Neural cell (in vitro differentiated cells): ENCODE measurements around the gene ARTN. TPM values are rescaled to one million over a fixed set of nuclear protein-coding genes. Genes with fewer than 3 reads are reported as not detected.

Experiments used
- H2AFZ ChIP-seq: fragments of 200-600, 300-800 bp; sonication (generic), shearing (Covaris generic); 2 replicates; pipeline ENCODE4 v1.6.0; 2014; ENCODE audit warnings: low read depth, mild to moderate bottlenecking, antibody characterized with exemption, low read length, moderate library complexity
- H3F3A ChIP-seq: fragments of 200-600 bp; shearing (Covaris generic); 2 replicates; pipeline ENCODE4 v1.6.1; 2016; ENCODE audit warnings: mild to moderate bottlenecking, moderate library complexity, mixed read lengths, antibody characterized with exemption, low read length; ENCODE audit not compliant: insufficient read depth, poor library complexity, severe bottlenecking
- H3K27ac ChIP-seq: fragments of 200-600, 300-800 bp; sonication (generic), shearing (Covaris generic); 2 replicates; pipeline ENCODE4 v1.5.1; 2014; ENCODE audit warnings: mild to moderate bottlenecking, low read length, moderate library complexity
- H3K27me3 ChIP-seq: fragments of 300-800, 200-600 bp; sonication (generic), shearing (Covaris generic); 2 replicates; pipeline ENCODE4 v1.6.0; 2014; ENCODE audit warnings: mild to moderate bottlenecking, low read depth, low read length, moderate library complexity; ENCODE audit not compliant: insufficient read depth
- H3K36me3 ChIP-seq: fragments of 300-800, 200-600 bp; sonication (generic), shearing (Covaris generic); 2 replicates; pipeline ENCODE4 v1.5.1; 2014; ENCODE audit warnings: mild to moderate bottlenecking, antibody characterized with exemption, low read length, moderate library complexity; ENCODE audit not compliant: insufficient read depth
- H3K4me2 ChIP-seq: fragments of 300-800, 200-600 bp; sonication (generic), shearing (Covaris generic); 2 replicates; pipeline ENCODE4 v1.6.0; 2014; ENCODE audit warnings: mild to moderate bottlenecking, low read length
- H3K4me3 ChIP-seq: fragments of 300-800, 200-600 bp; sonication (generic), shearing (Covaris generic); 2 replicates; pipeline ENCODE4 v1.5.1; 2014; ENCODE audit warnings: mild to moderate bottlenecking, low read length, moderate library complexity
- H3K79me2 ChIP-seq: fragments of 200-600 bp; shearing (Covaris generic); replicated peaks from 2 replicates; pipeline ENCODE4 v1.6.0; 2014; ENCODE audit warnings: mild to moderate bottlenecking, low read length, moderate library complexity; ENCODE audit not compliant: insufficient read depth
- H3K9ac ChIP-seq: fragments of 300-800, 200-600 bp; sonication (generic), shearing (Covaris generic); 2 replicates; pipeline ENCODE4 v1.6.1; 2016; ENCODE audit warnings: mild to moderate bottlenecking, low read length, mixed read lengths
- H3K9me2 ChIP-seq: fragments of 200-600 bp; shearing (Covaris generic); 2 replicates; pipeline ENCODE4 v1.6.1; 2016; ENCODE audit warnings: mild to moderate bottlenecking, low read length, mixed read lengths; ENCODE audit not compliant: insufficient read depth
- H3K9me3 ChIP-seq: fragments of 200-600, 300-800 bp; sonication (generic), shearing (Covaris generic); 2 replicates; pipeline ENCODE4 v1.6.1; 2016; ENCODE audit warnings: mild to moderate bottlenecking, mixed run types, low read length, moderate library complexity, mixed read lengths
- H4K20me1 ChIP-seq: fragments of 200-600 bp; shearing (Covaris generic); 2 replicates; pipeline ENCODE4 v1.6.1; 2016; ENCODE audit warnings: mild to moderate bottlenecking, mixed run types; ENCODE audit not compliant: insufficient read depth
- CTCF ChIP-seq: fragments of 450-650 bp; IDR thresholded peaks from 2 replicates; pipeline ENCODE4 v1.5.1; 2014; ENCODE audit warnings: antibody characterized with exemption, mild to moderate bottlenecking, moderate library complexity; ENCODE audit not compliant: poor library complexity, severe bottlenecking
- EP300 ChIP-seq: fragments of 450-650 bp; conservative IDR thresholded peaks from 2 replicates; pipeline ENCODE4 v1.6.1; 2014; ENCODE audit warnings: antibody characterized with exemption, mild to moderate bottlenecking, moderate library complexity; ENCODE audit not compliant: poor library complexity, severe bottlenecking
- EZH2 ChIP-seq: fragments of 200-600, 300-800 bp; shearing (Covaris generic), sonication (generic); IDR thresholded peaks from 2 replicates; pipeline ENCODE4 v1.6.1; 2014; ENCODE audit warnings: antibody characterized with exemption, low read length, borderline replicate concordance, mild to moderate bottlenecking; ENCODE audit not compliant: insufficient read depth, poor library complexity, severe bottlenecking
- MXI1 ChIP-seq: fragments of 450-650 bp; conservative IDR thresholded peaks from 2 replicates; pipeline ENCODE4 v1.6.1; 2014; ENCODE audit warnings: antibody characterized with exemption, mild to moderate bottlenecking; ENCODE audit not compliant: poor library complexity, severe bottlenecking
- POLR2AphosphoS5 ChIP-seq: IDR thresholded peaks from 2 replicates; pipeline ENCODE4 v1.6.1; 2012
- RAD21 ChIP-seq: fragments of 450-650 bp; conservative IDR thresholded peaks from 2 replicates; pipeline ENCODE4 v1.6.1; 2014; ENCODE audit warnings: antibody characterized with exemption, mild to moderate bottlenecking, moderate library complexity
- SMC3 ChIP-seq: fragments of 450-650 bp; conservative IDR thresholded peaks from 2 replicates; pipeline ENCODE4 v1.6.1; 2014; ENCODE audit warnings: antibody characterized with exemption, mild to moderate bottlenecking, moderate library complexity; ENCODE audit not compliant: poor library complexity
- TAF1 ChIP-seq: IDR thresholded peaks from 2 replicates; pipeline ENCODE4 v1.6.1; 2012; ENCODE audit warnings: low read depth
- polyA plus RNA-seq: library from polyadenylated mRNA; depleted of rRNA; stranded (reverse); fragments of >200 nt; gene quantifications from 2 replicates; pipeline ENCODE4 v1.2.3, GENCODE V29; 2014
- TF ChIP-seq, protein P1 (sequence below): IDR thresholded peaks from 2 replicates; pipeline ENCODE4 v1.6.1; 2012; ENCODE audit warnings: borderline replicate concordance

The ARTN gene
- polyA plus RNA-seq, 1 donor from 2014 or later, result 1.4 TPM

DNA sequence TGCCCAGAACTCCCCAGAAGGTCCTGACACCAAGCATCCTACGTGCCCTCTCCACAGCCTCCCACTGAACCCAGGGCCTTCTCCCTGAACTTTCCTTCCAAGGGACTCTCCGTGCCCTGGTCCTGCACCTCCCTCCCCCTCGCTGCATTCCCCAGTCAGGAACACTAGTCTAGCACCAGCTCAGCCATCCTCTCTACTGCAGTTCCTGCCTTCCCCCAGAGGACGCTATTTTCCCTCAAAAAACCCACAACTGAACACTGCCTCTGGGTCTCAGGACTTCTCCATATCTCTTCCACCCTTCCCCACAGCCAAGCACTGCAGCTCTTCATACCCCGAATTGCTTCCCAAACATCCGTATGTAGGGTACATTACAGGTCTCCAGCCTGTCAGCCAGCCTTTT, 12.6 kb upstream of the ARTN start:
- Histone ChIP-seq H3K79me2 (no peaks in the 10 kb centered on the region), H3K36me3 (no peaks in the 10 kb centered on the region), H3K4me3 (no peak overlapping the region), H3K27ac (no peak overlapping the region), H4K20me1 (no peaks in the 10 kb centered on the region), H2AFZ (no peak overlapping the region), H3F3A (no peaks in the 10 kb centered on the region), H3K9ac (no peak overlapping the region), H3K9me3 (no peaks in the 10 kb centered on the region), H3K9me2 (no peaks in the 10 kb centered on the region), H3K27me3 (no peaks in the 10 kb centered on the region), H3K4me2 (no peak overlapping the region)
- TF ChIP-seq CTCF, result no peak
- TF ChIP-seq EP300, result no peak
- TF ChIP-seq TAF1, result no peak

- no peak overlapping the region for H3K27ac ChIP-seq
- H3F3A ChIP-seq, result no peaks in the 10 kb centered on the region
- no peak overlapping the region for H3K9ac ChIP-seq
- H3K4me3 ChIP-seq, result no peak overlapping the region
- H4K20me1 ChIP-seq, result no peaks in the 10 kb centered on the region
- TF ChIP-seq SMC3 (no peak), EP300 (no peak), POLR2AphosphoS5 (no peak), TAF1 (no peak), MXI1 (no peak), EZH2 (no peak), CTCF (no peak), RAD21 (no peak)
- TF ChIP-seq, protein P1, sequence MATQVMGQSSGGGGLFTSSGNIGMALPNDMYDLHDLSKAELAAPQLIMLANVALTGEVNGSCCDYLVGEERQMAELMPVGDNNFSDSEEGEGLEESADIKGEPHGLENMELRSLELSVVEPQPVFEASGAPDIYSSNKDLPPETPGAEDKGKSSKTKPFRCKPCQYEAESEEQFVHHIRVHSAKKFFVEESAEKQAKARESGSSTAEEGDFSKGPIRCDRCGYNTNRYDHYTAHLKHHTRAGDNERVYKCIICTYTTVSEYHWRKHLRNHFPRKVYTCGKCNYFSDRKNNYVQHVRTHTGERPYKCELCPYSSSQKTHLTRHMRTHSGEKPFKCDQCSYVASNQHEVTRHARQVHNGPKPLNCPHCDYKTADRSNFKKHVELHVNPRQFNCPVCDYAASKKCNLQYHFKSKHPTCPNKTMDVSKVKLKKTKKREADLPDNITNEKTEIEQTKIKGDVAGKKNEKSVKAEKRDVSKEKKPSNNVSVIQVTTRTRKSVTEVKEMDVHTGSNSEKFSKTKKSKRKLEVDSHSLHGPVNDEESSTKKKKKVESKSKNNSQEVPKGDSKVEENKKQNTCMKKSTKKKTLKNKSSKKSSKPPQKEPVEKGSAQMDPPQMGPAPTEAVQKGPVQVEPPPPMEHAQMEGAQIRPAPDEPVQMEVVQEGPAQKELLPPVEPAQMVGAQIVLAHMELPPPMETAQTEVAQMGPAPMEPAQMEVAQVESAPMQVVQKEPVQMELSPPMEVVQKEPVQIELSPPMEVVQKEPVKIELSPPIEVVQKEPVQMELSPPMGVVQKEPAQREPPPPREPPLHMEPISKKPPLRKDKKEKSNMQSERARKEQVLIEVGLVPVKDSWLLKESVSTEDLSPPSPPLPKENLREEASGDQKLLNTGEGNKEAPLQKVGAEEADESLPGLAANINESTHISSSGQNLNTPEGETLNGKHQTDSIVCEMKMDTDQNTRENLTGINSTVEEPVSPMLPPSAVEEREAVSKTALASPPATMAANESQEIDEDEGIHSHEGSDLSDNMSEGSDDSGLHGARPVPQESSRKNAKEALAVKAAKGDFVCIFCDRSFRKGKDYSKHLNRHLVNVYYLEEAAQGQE, result no peak
- H3K9me2 ChIP-seq, result no peaks in the 10 kb centered on the region
- no peaks in the 10 kb centered on the region for H3K36me3 ChIP-seq
- no peaks in the 10 kb centered on the region for H3K9me3 ChIP-seq
- no peak overlapping the region for H3K4me2 ChIP-seq
- no peaks in the 10 kb centered on the region for H3K27me3 ChIP-seq
- H3K79me2 ChIP-seq, result no peaks in the 10 kb centered on the region
- no peak overlapping the region for H2AFZ ChIP-seq
Measured at GRCh38 chr1:43924516-43924915, 9.1 kb upstream of the ARTN start.
